DMS114 treated with DMSO at 0.1 percent for 48 hours (cell line): Measurements from ENCODE around the gene KCNS1.
"Not testable (repeated sequence)": the region's sequence is repeated elsewhere in the genome, so short reads cannot be mapped to it uniquely, and the experiment has no call there.

Experiments
- DNase-seq: peaks from one replicate; lab custom pipeline; 2025; ENCODE audit not compliant: unreplicated experiment; lab: John Stamatoyannopoulos, UW

KCNS1 gene, protein sequence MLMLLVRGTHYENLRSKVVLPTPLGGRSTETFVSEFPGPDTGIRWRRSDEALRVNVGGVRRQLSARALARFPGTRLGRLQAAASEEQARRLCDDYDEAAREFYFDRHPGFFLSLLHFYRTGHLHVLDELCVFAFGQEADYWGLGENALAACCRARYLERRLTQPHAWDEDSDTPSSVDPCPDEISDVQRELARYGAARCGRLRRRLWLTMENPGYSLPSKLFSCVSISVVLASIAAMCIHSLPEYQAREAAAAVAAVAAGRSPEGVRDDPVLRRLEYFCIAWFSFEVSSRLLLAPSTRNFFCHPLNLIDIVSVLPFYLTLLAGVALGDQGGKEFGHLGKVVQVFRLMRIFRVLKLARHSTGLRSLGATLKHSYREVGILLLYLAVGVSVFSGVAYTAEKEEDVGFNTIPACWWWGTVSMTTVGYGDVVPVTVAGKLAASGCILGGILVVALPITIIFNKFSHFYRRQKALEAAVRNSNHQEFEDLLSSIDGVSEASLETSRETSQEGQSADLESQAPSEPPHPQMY

DNA sequence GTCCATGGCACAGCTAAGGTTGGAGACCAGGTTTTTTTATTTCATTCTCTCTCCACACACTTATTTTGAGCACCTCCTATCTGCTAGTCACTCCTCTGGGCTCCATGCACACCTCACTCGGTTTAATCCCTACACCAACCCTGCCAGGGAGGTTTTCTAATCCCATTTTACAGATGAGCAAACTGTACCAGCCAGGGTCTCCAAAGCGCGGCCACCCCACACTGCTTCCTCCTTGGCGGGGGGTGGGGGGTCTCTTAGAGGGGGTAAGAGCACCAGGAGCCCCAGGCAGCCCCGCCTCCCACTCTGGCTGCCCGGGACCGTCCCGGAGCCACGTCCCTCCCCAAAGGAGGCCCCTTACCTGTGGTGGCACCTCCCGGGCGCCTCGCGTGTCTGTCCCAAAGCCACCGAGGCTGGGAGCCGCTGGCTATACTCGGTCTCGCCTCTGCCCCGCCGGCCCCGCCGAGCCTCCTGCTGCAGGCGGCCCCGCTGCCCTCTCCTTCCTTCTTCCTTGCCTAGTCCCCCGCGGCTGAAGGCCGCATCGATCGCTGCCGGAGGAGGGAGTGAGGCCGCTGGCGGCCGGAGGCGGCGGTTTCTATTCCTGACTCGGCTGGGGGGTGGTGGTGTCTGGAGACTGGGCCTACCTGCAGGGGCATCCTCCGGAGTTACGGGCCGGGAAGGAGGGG is at the start of gene KCNS1:
Gene KCNS1 (minus strand): TSS at position 565 of the 683 bp plus-strand sequence. CDS start 1,891 bp downstream, outside the sequence.
- no peak for DNase-seq

DNA sequence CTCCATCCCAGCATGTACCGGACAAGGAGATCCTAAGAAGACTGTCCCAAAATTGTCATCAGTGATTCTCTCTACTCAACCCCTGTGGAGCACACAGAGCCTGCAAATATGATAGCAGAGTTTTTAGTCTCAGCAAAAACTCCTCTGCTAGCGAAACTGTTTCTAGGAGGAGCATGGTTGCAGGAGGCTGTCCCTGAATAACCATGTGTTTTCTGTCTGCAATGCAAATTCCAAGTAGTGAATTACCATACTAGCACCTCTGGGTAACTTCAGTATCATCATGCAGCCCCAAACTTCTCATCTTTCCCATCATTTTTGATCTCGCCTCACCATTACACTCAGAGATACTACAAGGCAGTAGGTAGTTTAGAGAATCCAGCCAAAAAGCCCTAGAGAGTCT is 48.1 kb upstream of the KCNS1 start:
- no peak for DNase-seq

DNA sequence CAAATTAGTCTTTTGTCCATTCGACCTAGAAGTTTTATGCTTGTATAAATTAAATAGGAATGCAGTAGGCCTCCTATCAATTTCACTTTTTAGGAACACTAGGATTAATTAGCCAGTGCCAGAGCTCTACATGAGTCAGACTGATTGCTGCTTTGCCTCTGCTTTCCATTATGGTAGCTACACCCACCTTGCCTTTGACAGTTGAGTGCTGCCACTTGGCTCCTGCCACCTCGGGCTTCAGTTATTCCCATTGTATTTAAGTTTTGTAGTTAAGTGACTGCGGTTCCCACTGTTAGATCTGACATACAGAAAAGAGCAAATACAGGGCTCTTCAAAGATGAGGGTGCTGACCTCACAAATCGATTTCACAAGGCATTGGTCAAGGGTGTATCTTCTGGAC is 39.9 kb upstream of the KCNS1 start:
- no peak for DNase-seq

DNA sequence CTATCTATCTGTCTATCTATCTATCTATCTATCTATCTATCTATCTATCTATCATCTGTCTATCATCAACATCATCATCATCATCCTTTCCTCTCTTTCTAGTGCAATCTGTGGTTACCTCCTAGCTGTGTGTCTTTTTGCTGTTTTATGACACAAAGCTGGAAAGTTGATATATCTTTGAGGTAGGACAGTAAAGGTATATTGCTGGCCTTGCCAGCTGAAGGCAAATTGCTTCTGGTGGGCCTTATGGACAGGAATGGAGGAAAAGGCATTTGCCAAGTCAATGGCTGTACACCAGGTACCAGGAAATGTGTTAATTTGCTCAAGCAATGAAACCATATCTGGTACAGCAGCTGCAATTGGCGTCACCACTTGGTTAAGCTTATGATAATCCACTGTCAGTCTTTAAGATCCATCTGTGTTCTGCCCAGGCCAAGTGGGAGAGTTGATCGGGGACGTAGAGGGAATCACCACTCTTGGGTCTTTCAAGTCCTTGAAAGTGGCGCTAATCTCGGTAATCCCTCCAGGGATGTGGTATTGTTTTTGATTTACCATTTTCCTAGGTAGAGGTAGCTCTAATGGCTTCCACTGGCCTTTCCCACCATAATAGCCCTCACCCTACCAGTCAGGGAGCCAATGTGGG is 38.9 kb upstream of the KCNS1 start:
- not testable (repeated sequence) for DNase-seq

DNA sequence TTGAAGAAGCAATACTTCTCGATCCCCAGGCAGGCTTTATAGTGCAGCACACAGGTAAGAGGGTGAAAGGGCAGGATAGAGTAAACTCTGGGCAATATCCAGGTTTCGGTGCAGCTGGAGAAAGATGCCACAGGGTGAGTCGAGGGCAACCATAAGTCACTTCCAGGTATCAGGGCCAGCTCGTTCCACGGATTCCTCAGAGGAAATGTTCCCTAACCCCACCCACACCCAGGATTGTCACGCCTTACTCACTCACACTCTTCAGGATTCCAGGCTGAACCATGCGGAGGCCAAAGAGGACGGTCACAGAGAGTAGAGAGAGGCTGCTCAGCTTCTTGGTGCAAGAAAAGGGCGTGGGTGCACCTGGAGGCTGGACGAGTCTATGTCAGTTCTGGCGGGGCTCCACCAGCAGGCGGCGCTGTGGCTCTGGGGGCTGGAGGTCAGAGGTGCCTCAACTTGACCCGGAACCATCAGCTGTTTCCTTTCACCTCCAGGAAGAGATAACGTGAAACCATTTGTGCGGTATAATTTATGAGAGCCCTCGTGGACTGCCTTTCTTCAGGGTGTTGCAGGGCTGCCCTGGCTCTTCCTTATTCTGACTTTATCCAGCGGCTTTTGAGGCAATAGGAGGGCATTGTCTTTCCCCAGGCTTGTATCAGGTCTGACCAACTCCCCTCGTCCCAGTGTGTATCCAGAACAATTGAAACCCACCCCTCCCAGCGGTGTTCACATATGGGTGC is 37.8 kb upstream of the KCNS1 start:
- no peak for DNase-seq

DNA sequence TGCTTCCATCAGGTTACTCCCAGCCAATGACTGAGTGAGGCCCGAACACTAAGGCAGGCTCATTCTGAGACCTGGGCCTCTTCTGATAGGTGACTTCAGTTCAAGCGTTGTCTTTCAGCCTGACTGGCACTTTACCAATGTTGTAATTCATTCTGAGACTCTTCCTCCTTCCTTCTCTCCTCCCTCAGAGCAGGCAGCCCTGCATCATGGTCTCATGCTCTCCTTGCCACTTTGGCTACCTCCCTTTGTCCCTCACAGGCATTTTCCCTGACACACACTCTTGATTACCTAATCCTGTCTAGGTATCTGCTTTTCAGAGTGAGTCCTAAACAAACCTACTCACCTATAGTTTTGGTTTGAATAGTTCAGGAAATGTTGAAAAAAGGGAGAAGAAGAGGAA is 36.0 kb upstream of the KCNS1 start:
- no peak for DNase-seq

DNA sequence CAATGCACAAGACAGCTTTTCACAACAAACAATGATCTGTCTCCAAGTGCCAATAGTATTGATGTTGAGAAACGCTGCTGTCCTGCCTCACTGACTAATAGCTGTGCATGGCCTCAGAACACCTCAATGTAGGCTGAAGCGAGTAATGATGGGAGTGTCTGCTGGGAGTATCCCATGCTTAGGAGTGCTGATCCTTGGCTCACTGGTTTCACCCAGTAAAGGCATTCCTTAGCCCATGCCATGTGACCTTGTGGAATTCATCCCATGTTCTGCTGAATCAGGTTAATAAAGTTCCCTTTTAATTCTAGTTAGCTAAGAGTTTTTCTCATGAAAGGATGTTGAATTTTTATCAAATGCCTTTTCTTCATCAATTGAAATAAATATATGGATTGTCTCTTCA is 27.2 kb upstream of the KCNS1 start:
- no peak for DNase-seq

DNA sequence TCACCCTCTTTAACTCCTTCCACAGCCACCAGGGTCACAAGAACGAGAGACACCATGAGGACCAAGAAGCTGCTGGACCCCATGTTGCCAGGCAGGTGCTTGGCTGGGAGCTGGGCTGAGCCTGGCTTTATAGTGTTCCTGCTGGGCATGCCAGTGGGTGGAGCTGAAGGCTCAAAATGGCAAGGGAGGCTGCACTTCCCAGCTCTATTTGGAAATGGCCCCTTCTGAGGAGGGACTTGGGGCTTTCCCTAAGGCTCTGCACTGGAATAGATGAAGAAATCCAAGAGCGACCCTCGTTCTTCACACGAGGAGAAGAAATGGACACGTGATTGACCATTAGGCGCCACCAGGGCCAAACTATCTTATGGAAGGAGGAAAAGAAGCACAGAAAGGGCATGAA is 23.4 kb upstream of the KCNS1 start, which contains the start of gene WFDC12:
Gene WFDC12 (minus strand): TSS at position 101 of the 400 bp plus-strand sequence. CDS start 18 bp downstream, at position 83.
- DNase-seq, result no peak

DNA sequence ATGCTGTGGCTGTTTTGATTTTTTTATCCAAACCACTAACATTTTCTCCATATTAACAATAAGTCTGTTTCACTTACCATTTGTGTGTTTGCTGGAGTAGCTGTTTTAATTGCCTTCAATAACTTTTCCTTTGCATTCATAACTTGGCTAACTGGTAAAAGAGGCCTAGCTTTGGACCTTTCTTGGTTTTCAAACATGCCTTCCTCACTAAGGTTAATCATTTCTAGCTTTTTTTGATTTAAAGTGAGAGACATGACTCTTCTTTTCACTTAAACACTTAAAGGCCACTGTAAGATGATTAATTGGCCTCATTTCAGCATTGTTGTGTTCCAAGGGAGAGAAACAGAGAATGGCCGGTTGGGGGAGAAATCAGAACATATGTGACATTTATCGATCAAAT is 20.5 kb upstream of the KCNS1 start:
- no peak for DNase-seq

DNA sequence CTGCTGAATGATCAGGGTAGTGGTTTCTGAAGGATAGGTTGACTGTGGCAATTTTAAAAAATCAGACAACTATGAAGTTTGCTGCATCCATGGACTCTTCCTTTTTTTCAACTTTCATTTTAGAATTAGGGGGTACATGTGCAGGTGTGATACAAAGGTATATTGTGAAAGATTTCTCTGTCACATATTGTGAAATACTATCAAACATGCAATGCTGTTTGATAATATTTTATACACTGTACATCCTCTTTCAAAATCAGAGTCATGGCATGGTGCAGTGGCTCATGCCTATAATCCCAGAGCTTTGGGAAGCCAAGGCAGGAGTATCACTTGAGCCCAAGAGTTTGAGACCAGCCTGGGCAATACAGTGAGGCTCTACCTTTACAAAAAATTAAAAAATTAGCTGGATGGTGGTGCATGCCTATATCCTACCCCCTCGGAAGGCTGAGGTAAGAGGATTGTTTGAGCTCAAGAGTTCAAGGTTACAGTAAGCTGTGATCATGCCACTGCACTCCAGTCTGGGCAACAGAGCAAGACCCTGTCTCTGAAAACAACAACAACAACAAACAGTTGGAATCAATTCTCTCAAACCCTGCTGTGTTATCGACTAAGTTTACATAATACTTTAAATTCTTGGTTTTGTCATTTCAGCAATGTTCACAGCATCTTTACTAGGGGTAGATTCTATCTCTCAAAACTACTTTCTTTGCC is 18.8 kb upstream of the KCNS1 start:
- no peak for DNase-seq

DNA sequence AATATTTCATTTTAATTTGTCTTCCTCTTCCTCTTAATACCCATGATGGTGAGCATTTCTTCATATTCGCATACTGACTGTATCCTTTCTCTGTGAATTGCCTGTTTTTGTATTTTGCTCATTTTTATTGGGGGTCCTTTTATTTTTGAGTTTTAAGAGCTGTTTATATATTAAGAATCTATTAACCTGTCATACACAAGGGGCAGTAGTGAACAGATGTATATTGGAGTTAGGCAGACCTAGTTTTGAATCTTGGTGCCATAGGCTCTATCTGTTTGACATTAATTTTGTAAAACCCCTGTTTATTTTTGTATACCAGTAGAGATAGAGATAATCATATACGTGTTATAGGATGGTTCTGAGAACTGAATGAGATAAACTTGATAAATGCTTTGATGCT is 17.1 kb upstream of the KCNS1 start:
- no peak for DNase-seq

DNA sequence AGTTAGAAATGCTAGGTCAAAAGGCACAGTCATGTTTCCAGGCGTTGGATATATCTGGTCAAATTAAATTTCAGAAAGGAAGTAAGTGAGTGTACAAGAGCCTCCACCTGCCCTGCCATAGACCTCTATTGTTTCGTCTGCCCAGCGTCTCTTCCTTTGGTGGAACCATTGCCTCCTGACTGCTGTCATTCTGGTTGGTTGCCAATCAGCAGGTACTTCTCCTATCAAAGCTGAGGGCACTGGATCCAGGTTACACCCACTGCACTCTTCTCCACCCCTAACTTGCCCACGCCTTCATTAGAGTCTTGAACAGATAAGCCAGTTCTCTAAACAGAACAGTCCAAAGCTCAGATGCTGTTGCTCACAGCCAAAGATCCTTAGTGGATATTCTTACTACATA is 16.7 kb upstream of the KCNS1 start:
- DNase-seq, result no peak

DNA sequence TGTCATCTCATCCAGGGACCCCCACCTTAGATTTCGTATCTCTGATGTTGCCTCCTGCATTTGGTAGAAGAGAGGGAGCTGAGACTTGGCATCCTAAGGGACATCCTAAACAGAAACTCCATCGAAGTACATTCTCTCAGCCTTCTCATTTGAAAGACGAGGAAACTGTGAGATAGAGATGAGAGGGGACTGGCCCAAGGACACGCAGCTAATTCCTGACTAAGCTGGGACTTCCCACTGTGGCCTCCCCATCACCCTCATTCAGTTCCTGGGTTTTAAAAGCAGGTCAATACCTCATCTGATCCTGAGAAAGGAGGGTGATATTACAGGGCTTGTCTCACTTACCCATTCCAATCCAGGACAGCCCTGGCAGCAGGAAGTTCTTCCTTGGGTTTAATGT is 14.9 kb upstream of the KCNS1 start:
- no peak for DNase-seq

DNA sequence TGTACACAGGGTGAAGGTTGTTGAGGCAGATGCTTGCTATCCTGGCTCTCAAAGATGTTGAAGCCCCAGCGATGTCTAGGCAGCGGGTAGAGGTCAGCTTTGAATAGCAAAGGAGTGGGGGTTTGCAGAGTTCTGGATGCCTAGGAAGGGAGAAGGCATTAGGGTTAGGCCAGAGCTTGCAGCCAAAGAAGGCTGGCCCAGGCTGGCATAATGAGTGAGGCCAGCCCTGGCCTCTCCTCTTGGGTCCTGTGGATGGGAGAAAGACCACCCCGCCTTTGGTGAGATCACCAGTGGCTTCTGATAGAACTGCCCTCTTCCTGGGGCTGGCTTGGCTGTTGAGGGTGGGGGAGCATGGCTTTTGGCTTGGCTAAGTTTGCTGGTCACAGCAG is 14.5 kb upstream of the KCNS1 start:
- no peak for DNase-seq

DNA sequence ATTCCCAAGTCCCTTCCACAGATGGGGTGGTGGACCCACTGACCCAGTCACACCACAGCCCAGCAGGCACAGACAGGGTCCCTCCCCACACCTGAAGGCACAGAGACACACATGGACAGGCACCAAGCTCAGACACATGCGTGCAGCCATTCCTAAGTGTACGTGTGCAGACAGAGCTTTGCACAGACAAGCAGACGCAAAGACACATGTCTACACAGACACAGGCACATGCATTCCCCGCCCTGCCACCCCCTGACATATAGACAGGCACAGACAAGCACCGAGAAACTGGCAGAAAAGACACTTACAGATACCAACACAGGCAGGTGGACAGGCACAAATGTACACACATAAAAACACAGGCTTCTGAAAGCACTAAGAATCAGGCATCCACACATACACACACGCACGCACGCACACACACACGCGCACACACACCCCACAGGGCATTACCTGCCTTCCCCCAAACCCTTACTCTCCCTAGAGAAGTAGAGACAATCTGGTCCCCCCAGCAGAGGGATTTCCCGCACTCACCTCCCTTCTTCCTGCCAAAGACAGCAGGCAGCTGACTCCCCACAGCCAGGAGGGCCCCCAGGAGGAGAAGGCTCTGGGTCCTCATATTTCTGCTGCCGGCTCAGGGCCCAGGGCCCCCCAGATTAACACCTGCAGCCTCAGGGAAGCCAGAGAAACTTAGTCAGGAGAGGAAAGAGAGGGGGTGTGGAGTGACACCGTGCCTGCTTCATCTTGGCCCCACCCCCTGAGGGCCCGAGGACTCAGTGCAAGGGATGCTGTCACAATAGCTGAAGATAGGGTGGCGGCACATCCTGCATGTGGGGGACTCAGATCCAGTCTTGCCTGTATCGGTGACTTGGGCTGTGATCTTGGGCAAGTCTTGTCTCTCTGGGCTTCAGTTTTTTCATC is 13.8 kb upstream of the KCNS1 start, which contains the start of gene WFDC5:
Gene WFDC5 (minus strand): TSS at position 710 of the 921 bp plus-strand sequence. CDS start 91 bp downstream, at position 619.
- DNase-seq, result no peak

DNA sequence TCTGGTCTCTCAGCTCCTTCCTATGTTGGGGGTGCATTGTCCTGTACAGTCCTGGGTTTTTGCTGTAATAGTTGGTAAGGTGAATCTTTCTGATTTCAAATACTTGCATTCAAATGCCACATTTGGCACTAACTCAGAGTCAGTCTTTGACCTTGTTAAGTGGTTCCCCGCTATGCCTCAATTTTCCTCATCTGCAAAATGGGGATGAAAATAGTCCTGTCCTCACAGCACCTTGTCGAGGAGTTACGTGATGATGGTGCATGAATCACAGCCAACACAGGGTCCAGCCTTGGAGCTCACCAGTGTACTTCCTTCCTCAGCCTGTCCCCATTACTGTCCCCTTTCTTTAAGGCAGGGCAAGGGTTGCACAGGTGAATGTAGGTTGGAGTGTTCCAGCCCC is 12.9 kb upstream of the KCNS1 start:
- DNase-seq, result no peak

DNA sequence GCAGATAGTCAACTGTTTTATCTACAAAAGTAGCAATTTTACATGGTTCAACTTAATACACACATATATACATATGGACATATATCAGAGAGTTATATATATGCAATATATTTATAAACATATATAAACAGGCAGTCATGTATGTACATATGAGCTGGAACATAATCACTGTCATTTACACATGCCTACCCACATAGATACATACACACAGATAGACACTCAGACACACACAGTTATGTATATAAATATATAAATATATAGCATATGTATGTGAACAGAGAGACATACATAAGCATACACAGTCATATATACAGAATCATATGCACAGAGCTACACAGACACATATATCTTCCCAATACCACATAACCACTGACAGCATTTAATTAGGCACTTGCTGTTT is 11.8 kb upstream of the KCNS1 start:
- DNase-seq, result no peak

DNA sequence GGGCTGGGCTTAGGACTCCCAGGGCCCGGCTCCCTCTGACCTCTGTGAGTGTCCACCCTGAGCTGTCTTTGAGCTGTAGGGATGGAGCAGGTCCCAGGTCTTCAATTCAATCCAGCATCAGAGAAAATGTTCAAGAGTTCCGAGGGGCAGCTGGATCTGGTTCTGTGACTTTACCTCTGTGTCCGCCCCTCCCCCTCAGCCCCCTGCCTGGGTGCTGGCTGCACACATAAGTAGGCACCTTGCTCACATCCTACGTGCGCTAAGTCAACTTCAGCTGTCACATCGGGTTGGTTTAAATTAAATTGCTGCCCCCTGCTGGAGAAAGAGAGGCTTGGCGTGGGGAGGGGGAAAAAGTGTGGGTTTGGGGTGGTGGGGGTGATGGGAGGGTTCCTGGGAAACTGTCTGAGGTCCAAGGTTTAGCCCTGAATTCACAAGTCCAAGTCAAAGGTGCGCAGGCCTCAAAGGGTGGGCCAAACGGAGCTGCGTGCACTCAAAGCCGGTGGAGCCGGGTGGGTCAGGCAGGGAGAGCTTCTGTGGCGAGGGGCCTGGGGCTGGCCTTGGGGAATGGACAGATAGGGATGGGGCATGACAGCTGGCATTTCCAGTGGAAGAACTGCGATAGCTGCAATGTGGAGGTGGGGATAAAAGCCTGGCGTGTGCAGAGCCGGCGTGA is 11.0 kb upstream of the KCNS1 start:
- DNase-seq, result no peak

DNA sequence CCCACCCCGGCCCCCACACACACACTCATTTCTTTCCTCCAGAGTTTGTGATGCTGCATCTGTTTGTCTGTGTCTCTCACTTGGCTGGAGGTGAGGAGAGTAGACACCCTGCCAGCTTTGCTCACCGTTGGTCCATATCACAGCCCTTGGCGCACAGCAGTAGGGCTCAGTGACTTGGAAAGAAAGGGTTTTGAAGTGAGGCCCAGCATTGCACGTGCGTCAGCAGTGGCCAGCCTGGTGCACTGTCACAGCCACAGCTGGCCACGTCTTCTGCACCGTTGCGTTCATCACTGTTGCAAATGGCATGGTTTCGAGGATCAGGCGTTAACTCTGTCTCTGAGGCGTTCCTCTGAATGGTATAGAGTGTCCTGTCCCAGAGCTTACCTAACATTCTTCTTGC is 10.4 kb upstream of the KCNS1 start:
- no peak for DNase-seq
